ENCODE results near the gene TRIO. TPM values are rescaled to one million over a fixed set of nuclear protein-coding genes. Genes with fewer than 3 reads are reported as not detected.

TRIO gene
- total and polyA plus RNA-seq, 2 of the 8 experiments (the other 6 are each of a cell fraction or from before 2014, with no cell fraction given), result 35.1 to 69.1 TPM

GRCh38 chr5:14405706-14406553 lies 262.8 kb downstream of the TRIO start (continued):
- TF ChIP-seq SIN3A (conservative IDR thresholded peaks at IDR 0.05 in 1 of 2, IDR thresholded peaks at IDR 0.05 in 1 of 2; ENCODE audit: low read depth in 1 of 2, low read length in 2 of 2) (no peak), CHD1 (IDR thresholded peaks at IDR 0.05; ENCODE audit: low read depth, low read length) (no peak), JUN (IDR thresholded peaks at IDR 0.05; ENCODE audit: low read depth, low read length) (no peak), CBX5 (IDR thresholded peaks at IDR 0.05; ENCODE audit: low read depth, low read length) (no peak), ZNF274 (IDR thresholded peaks at IDR 0.05; ENCODE audit: borderline replicate concordance, extremely low read depth, low read length) (no peak), RFX5 (IDR thresholded peaks at IDR 0.05; ENCODE audit: borderline replicate concordance, low read depth, low read length) (no peak), CHD2 (IDR thresholded peaks at IDR 0.05; ENCODE audit: low read length) (no peak)
